ENCODE measurements around the gene USP13.

- TF ChIP-seq CTCF (IDR thresholded peaks at IDR 0.05) (no peak), POLR2A (IDR thresholded peaks at IDR 0.05) (no peak)
Observed at GRCh38 chr3:179688850-179689249, 36.0 kb downstream of the USP13 start.
